ENCODE results near the gene NECAB3.

NECAB3 gene

GRCh38 chr20:33697129-33697528 lies 22.9 kb upstream of the NECAB3 start:
- DNase-seq (ENCODE audit: low spot score), result no peak

GRCh38 chr20:33696448-33696847 lies 22.2 kb upstream of the NECAB3 start:
- no peak for DNase-seq (ENCODE audit: low spot score)

GRCh38 chr20:33694639-33695012 lies 20.4 kb upstream of the NECAB3 start:
- no peak for DNase-seq (ENCODE audit: low spot score)

- no peak for DNase-seq (ENCODE audit: low spot score)
Measured at GRCh38 chr20:33693741-33694638, 19.8 kb upstream of the NECAB3 start.

- DNase-seq (ENCODE audit: low spot score), result no peak
Measured at GRCh38 chr20:33693289-33693688, 19.1 kb upstream of the NECAB3 start.

- no peak for DNase-seq (ENCODE audit: low spot score)
Measured at GRCh38 chr20:33689973-33690372, 15.7 kb upstream of the NECAB3 start.

- no peak for DNase-seq (ENCODE audit: low spot score)
Measured at GRCh38 chr20:33689493-33689892, 15.3 kb upstream of the NECAB3 start.

- no peak for DNase-seq (ENCODE audit: low spot score)
Measured at GRCh38 chr20:33688938-33689424, 14.8 kb upstream of the NECAB3 start.

- DNase-seq (ENCODE audit: low spot score), result no peak
Measured at GRCh38 chr20:33687993-33688937, 14.0 kb upstream of the NECAB3 start.

- DNase-seq (ENCODE audit: low spot score), result no peak
Measured at GRCh38 chr20:33687370-33687915, 13.2 kb upstream of the NECAB3 start.

- no peak for DNase-seq (ENCODE audit: low spot score)
Measured at GRCh38 chr20:33686984-33687366, 12.7 kb upstream of the NECAB3 start.

- peak; percentile 90 for DNase-seq (ENCODE audit: low spot score)
Measured at GRCh38 chr20:33686100-33686983, 12.1 kb upstream of the NECAB3 start, which contains the start of gene E2F1. TSS of gene E2F1 (minus strand) at chr20:33686385. CDS start at chr20:33686264, 121 bp downstream.

- no peak for DNase-seq (ENCODE audit: low spot score)
Measured at GRCh38 chr20:33685328-33686099, 11.3 kb upstream of the NECAB3 start.

- no peak for DNase-seq (ENCODE audit: low spot score)
Measured at GRCh38 chr20:33684533-33685327, 10.5 kb upstream of the NECAB3 start.

- DNase-seq (ENCODE audit: low spot score), result no peak
Measured at GRCh38 chr20:33681728-33682353, 7.6 kb upstream of the NECAB3 start.

GRCh38 chr20:33681288-33681687 lies 7.1 kb upstream of the NECAB3 start:
- DNase-seq (ENCODE audit: low spot score), result no peak

GRCh38 chr20:33680686-33681085 lies 6.5 kb upstream of the NECAB3 start:
- DNase-seq (ENCODE audit: low spot score), result no peak

- DNase-seq (ENCODE audit: low spot score), result no peak
Measured at GRCh38 chr20:33679758-33680485, 5.7 kb upstream of the NECAB3 start.
